HG02973 (cell line): ENCODE results near the gene CSGALNACT2.

Source experiments
- ATAC-seq: cut with Tn5 transposase; IDR thresholded peaks from one replicate; pipeline ENCODE4 v1.9.1; 2021; ENCODE audit warnings: moderate library complexity; ENCODE audit not compliant: unreplicated experiment

Gene CSGALNACT2

DNA sequence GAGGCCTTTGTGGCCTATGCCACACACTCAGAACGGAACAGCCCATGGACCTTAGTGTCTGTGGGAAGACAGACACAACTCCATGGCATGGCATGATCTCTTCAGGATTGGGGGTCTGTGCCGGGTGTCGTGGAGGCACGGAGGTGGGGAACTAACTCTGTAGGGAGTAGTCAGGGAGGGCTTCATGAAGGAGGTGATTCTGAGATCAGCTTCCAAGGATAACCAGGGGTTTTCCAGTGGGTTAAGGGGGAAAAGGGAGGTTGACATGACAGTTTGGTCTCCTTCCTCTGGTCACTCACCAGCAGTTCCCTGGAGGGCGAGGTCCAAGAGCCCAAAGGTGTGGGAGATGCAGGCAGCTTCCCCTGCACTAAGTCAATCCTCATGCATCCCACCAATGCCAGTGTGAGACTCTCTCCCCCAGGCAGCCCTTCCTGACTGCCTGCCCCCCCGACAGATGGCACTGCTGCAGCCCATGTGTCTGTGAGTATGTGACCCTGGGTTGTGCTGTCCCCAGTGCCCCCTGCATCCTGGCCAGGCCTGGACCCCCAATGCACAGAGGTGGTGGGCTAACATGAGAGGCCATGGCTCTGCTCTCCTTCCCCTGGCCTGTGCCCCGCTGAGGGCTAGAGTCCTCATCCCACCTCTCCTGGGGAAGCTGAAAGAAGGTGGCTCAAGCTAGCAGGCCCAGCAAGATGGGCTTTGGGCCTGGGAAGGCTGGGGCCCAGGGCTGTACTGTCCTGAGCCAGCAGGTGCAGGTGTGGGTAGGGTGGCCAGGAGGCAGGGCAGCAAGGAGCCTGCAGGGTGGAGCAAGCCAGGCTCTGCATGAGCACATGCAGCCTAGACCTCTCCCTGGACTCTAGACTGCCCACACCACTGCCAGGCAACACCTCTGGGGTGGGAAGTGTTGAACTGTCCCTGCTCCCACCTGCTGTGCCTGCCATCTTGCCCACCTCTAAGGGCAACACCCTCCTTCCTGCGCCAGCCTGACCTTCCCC is 88.9 kb downstream of the CSGALNACT2 start:
- ATAC-seq: no peak

DNA sequence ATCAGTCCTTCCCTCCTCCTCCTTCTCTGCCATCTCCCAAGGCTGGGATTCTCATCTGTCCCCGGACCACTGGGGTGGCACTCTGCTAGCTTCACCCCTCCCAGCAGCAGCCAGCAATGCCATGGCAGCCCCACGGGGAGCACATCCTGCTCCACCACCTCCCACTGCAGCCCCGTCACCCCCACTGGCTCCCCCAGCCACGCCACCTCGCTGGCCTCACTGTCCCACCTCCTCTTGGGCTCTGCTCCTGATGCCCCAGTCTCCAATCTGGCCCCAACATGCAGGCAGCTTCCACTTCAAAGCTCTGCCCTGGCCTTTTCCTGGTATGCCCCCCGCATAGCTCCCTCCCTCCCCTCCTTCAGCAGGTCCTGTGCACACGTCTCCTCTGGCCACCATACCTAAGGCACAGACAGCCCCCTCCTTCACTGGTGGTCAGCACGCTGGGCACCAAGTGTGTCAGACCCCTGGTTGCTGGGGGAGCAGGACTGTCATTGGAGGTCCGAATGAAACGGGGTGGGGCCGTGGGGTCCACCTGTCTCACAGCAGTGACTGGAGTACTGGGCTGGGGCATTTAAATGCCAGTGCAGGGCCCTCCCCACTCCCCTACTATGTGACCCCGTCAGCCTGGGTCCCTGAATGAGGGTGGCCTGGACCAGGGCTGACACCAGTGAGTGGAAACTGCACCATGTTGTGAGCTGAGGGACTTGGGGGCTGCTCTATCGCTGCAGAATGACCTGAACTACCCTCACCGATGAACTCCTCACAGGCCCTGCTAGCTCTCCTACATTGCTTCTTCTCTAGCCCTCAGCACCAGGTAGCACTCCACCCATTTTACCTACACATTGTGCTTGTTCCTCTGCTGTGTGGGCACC is 89.9 kb downstream of the CSGALNACT2 start:
- ATAC-seq: no peak

- ATAC-seq: no peak
Measured at GRCh38 chr10:43228783-43229207, 90.5 kb downstream of the CSGALNACT2 start.

- ATAC-seq: no peak
Measured at GRCh38 chr10:43229208-43230061, 91.2 kb downstream of the CSGALNACT2 start.

DNA sequence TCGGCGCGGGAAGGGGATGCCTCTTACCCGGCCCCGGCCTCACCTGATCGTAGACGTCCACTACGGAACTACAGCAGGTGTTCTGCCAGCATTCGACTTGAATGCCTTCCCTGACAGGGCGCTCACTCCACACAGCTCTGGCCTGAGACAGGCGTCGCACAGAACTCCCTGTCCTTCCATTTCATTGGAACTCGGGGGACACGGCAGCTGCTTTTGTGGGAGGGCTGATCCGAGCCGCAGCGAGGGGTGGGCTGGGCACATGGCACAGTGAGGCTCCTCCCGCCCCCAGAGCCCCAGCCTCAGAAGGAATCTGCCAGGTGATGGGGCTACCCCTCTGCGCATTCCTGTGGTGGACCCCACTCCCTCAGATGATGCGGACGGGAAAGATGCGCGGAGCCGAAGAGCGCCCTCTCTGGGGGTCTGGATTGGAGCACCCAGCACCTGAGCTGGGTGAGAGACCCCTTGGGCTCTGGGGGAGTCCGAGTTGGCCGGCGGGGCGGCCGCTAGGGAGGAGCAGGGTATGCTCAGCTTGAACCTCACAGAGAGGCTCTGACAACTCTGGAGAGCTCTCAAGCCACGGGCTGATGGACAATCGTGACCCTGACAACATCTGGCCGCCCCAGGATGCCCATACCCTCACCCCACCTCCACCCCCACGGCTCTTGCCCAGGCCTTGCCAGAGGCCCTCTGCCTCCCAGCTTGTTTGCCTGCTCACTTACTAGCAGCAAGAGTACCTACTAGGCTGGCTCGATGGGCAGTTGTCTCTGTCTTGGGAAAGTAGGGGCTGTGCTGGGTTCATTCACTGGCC is 92.1 kb downstream of the CSGALNACT2 start:
- ATAC-seq: no peak

GRCh38 chr10:43230909-43231522 is 92.8 kb downstream of the CSGALNACT2 start:
- ATAC-seq: no peak

DNA sequence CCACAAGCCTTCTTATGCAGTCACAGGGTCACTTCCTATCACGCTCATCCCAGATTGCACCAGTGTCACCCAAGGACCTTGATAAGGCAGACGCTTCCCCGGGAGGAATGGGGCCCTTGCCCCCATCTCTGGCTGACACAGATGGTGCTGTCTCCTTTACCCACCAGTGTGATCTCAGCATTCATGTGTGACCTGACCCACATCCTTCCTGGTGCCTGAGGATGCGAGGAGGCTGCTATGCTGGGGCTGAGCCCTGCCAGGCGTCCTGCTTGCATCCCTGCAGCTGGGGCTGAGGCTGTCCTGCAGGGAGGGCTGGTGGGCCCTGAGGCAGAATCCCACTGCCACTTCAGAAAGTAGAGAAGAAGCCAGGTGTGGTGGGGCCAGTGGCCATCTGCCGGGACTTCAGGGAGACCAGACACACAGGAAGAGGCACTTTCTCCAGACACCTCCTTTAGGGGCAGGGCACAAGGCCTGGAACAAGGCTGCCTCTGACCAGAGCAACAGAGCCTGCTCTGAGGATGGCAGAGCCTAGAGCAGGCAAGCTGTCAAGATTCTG is 93.4 kb downstream of the CSGALNACT2 start:
- ATAC-seq: no peak

DNA sequence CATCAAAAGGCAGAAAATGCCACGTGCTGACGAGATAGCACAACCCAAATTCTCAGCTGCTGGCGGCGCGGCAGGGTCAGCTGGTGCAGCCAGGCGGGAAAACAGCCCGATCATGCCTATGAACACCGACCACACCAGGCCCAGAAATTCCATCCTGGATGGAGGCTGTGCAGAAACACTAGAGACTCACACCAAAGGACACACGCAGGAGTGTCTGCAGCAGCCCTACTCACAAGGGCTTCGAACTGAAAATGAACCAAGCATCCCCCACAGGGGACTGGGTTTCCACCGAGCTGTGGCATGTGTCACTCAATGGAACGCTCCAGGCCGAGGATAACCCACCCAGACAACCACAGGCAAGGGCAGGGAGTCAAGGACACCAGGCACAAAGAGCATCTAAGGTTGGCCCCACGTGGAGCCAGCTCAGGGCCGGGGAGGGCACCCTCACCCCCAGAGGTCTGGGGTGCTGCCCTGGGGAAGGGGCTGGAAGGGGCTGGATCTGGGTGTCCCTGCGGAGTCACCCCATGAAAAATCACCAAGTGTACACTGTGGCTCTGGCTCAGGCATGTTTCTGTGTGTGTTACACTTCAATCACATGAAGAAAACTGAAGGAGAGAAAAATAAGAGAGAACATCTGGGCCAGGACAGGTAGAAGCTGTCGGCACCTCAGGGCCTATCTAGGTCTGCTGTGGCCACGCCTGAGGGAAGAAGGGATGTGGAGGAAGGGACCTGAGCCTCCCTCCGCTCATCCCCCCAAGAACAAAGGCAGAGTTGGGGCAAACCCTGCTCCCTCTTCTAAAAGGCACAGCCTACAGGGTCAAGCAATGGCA is 95.6 kb downstream of the CSGALNACT2 start:
- no peak for ATAC-seq

GRCh38 chr10:43234471-43235041 is 96.3 kb downstream of the CSGALNACT2 start:
- no peak for ATAC-seq
